ENCODE measurements around the gene ZBTB4. TPM values are rescaled to one million over a fixed set of nuclear protein-coding genes. Genes with fewer than 3 reads are reported as not detected.

The ZBTB4 gene
- total RNA-seq, 1 donor from 2014 or later: 34.5 TPM

DNA sequence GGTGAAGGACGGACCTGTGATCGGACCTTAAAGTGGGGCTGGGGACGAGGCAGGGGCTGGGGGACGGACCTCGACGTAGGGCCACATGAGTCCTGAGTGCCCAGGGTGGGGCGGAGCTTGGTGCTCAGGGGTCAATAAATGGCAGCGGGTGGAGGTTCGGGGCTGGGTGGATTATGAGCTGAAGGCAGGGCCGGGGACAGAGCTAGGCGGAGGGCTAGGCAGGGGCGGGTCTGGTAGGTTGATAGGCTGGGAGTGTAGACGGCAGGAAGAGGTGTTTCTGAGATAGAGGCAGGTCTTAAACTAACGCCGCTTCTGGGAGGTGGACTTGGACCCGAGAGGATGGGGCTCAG lies 33.8 kb downstream of the ZBTB4 start:
- Mint-ChIP-seq H3K9me3 (no peaks in the 10 kb centered on the region), H3K4me1 (ENCODE audit: unreplicated experiment) (peaks cover 26% of the 10 kb centered on the region), H3K27ac (peak overlapping the region; percentile 82), H3K27me3 (peaks cover 47% of the 10 kb centered on the region), H3K4me3 (peak overlapping the region; percentile 89), H3K36me3 (peaks cover 8% of the 10 kb centered on the region)
- no peak for DNase-seq (ENCODE audit: extremely low spot score, unreplicated experiment)
- TF ChIP-seq, protein P1, sequence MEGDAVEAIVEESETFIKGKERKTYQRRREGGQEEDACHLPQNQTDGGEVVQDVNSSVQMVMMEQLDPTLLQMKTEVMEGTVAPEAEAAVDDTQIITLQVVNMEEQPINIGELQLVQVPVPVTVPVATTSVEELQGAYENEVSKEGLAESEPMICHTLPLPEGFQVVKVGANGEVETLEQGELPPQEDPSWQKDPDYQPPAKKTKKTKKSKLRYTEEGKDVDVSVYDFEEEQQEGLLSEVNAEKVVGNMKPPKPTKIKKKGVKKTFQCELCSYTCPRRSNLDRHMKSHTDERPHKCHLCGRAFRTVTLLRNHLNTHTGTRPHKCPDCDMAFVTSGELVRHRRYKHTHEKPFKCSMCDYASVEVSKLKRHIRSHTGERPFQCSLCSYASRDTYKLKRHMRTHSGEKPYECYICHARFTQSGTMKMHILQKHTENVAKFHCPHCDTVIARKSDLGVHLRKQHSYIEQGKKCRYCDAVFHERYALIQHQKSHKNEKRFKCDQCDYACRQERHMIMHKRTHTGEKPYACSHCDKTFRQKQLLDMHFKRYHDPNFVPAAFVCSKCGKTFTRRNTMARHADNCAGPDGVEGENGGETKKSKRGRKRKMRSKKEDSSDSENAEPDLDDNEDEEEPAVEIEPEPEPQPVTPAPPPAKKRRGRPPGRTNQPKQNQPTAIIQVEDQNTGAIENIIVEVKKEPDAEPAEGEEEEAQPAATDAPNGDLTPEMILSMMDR (conservative IDR thresholded peaks at IDR 0.05): no peak

DNA sequence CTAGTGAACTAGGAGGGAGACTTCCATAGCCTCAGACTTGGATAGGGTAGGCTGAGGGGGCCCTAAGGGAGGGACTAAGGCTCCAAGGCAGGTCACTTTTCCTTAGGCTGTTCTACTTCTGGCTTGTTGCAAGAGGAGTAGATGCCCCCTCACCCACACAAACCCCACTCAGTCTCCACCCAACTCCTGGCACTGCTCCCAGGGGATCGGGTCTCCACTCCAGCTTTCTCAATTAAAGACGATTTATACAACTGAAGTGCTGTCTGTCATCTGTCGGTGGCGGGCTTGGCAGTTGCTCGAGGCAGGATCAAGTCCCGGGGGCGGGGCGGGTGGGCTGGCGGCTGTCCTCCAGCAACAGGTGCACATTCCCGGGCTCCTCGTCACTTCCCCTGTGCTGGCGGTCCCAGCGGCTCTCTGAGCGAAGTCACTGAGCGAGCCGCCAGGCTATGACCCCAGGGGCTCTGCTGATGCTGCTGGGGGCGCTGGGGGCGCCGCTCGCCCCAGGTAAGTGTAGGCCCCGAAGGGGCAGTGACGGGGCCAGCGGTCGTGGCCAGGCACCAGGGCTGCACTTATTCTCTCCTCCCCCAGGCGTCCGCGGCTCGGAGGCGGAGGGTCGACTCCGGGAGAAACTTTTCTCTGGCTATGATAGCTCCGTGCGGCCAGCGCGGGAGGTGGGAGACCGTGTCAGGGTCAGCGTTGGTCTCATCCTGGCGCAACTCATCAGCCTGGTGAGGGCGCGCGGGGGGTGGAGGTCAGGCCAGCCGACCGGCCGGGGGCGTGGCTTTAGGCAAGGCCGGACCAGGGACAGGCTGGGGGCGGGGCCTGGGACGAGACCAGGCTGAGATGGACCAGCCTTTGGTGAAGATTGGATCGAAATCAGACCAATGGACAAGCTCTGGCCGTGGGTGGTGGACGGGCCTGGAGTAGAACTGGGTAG lies 34.5 kb downstream of the ZBTB4 start, which contains the start of gene CHRNB1:
TSS of gene CHRNB1 (plus strand) at position 380 of the 937 bp plus-strand sequence. CDS start at position 447, 67 bp downstream.
- Mint-ChIP-seq H3K9me3 (no peaks in the 10 kb centered on the region), H3K4me1 (ENCODE audit: unreplicated experiment) (peaks cover 26% of the 10 kb centered on the region), H3K4me3 (peak within 1 kb of the TSS; percentile 89), H3K27ac (peak within 1 kb of the TSS; percentile 82), H3K27me3 (peaks cover 51% of the 10 kb centered on the region), H3K36me3 (peaks cover 7% of the 10 kb centered on the region)
- DNase-seq (ENCODE audit: extremely low spot score, unreplicated experiment): no peak
- TF ChIP-seq, protein P1 (conservative IDR thresholded peaks at IDR 0.05): peak; percentile 49

DNA sequence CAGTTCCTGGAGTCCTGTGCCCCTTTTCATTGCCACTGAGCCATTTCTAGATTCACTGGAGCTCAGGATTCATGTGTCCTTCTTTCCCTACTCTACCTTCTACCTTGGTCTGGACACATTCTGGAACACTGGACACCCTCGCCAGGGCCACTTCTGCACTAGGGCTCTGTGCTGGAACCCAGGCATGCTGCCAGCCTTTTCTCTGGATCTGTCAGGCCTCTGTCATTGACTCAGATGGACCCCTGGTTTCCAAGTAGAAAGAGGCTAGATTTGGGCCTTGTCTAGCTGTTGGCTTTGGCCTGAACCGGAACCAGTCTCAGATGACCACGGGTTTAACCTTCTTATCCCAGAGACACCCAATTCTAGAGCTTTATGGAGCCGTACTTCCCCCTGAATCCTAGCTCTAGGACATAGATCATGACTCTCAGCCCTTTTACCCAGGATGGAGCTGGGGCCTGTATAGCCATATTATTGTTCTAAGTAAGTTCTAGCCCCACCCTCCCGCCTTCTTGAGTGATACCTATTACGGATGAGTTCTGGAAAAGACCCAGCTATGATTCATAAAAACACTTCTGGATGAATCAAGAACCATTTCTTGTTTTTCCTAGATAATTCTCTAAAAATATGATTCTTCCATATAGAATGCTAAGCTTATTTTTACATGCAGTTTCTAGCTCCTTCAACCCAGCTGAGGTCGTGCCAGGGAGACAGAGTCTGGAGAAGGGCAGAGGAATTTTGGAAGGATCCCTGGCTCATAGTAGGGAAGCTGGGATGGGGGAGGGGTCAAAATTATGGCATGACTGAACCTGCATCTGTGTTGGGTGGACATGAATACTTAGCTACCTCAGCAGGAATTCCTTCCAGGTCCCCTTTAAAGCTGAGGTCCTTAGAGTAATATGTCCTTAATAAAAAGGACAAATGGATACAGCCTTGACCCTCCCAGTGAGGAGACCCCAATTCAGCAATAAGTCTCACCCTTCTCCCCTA lies 35.6 kb downstream of the ZBTB4 start:
- Mint-ChIP-seq H3K36me3 (peaks cover 10% of the 10 kb centered on the region), H3K27me3 (peaks cover 56% of the 10 kb centered on the region), H3K27ac (peak overlapping the region; percentile 82), H3K9me3 (no peaks in the 10 kb centered on the region), H3K4me3 (peak overlapping the region; percentile 76), H3K4me1 (ENCODE audit: unreplicated experiment) (peaks cover 29% of the 10 kb centered on the region)
- TF ChIP-seq, protein P1 (conservative IDR thresholded peaks at IDR 0.05): no peak
- DNase-seq (ENCODE audit: extremely low spot score, unreplicated experiment): no peak

DNA sequence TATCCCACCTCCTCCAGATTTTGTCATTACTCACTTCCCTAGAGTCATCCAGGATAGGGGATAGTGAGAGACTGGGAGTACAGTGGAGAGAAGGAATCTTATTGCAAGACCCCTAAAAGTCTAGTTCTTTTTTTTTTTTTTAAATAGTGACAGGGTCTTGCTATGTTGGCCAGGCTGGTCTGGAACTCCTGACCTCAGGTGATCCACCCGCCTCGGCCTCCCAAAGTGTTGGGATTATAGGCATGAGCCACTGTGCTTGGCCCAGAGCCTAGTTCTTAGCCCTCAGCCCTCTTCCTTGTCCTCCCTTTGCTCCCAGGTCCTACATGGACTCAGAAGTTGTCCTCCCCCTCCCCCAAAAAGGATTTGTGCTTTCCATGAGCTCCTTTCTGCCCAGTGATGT lies 37.3 kb downstream of the ZBTB4 start:
- Mint-ChIP-seq H3K4me1 (ENCODE audit: unreplicated experiment) (peaks cover 35% of the 10 kb centered on the region), H3K4me3 (peak overlapping the region; percentile 93), H3K27ac (no peak overlapping the region), H3K36me3 (peaks cover 7% of the 10 kb centered on the region), H3K27me3 (peaks cover 61% of the 10 kb centered on the region), H3K9me3 (no peaks in the 10 kb centered on the region)
- TF ChIP-seq, protein P1 (conservative IDR thresholded peaks at IDR 0.05): no peak
- DNase-seq (ENCODE audit: extremely low spot score, unreplicated experiment): no peak

DNA sequence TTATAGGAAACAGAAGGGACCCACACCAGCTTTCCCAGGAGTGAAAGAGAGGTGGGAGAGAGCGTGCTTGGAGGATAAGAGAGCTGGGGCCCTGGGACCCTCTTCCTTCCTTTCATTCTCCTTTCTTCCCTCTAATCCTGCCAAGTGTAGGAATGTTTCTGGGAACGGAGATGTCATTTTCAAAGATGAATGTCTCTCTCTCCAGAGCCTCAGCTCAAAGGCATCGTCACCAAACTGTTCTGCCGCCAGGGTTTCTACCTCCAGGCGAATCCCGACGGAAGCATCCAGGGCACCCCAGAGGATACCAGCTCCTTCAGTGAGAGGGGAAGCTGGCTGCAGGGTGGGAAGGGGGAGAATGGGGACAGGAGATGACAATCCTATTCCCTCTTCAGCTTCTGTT lies 38.2 kb downstream of the ZBTB4 start:
- no peak for DNase-seq (ENCODE audit: extremely low spot score, unreplicated experiment)
- Mint-ChIP-seq H3K4me1 (ENCODE audit: unreplicated experiment) (peaks cover 32% of the 10 kb centered on the region), H3K36me3 (peaks cover 7% of the 10 kb centered on the region), H3K27ac (peak overlapping the region; percentile 86), H3K27me3 (peaks cover 65% of the 10 kb centered on the region), H3K9me3 (no peaks in the 10 kb centered on the region), H3K4me3 (peak overlapping the region; percentile 93)
- TF ChIP-seq, protein P1 (conservative IDR thresholded peaks at IDR 0.05): no peak
